NOMO-1 treated with dmso at 0.1 percent for 144 hours (cell line): Measurements from ENCODE around the gene ALLC.
A peak's percentile ranks its signal among the peaks of the same experiment; 100 is the strongest.
"Not testable (repeated sequence)": the region's sequence is repeated elsewhere in the genome, so short reads cannot be mapped to it uniquely, and the experiment has no call there.

ENCODE experiments used
- DNase-seq: peaks from one replicate; lab custom pipeline; 2025; ENCODE audit not compliant: unreplicated experiment; lab: John Stamatoyannopoulos, UW

Gene ALLC

DNA sequence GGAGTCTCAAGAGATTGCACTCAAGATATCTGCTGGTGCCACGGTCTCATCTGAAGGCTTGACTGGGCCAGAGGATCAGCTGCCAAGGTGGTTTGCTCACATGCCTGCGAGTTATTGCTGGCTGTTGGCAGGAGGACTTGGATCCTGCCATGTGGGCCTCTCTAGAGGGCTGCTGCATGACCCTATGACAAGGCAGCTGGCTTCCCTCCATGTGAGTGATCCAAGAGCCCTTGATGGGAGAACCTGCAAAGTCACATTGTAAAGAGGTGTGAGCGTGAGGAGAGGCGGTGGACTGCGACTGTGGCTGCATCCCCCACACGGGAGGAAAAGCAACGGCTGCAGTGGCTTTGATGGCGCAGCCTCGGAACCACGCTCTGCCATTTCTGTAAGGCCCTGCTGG is 4.0 kb upstream of the ALLC start:
- no peak for DNase-seq

DNA sequence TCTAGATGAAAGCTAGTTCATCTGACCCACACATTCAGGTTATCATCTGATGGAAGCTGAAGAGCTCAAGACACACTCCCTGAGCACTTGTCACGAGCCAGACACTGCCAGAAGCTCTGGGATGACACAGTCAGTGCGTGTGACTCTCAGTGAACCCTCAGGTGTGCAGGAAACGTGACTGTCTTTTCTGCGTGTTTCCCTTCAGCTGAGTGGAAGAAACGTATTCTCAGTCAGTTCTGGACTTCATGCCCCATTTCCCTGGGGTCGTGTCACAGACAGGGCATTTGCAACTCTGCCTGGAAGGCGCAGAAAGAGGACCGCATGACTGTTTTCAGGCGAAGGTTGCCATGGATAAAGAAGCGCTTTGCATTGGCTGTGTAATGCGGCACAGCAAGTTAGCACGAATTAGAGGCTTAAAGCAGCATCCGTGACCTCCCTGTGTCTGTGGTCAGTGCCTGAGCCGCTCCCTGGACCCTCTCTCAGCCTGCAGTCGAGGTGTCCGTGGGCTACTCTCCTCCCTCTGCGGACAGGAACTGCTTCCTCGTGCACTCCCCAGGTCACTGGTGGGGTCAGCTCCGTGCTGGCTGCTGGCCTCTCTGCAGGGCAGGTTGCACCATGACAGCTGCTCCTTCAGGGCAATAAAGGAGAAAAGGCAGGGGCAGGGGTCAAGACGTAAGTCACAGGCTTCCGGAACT is 3.3 kb upstream of the ALLC start:
- no peak for DNase-seq

DNA sequence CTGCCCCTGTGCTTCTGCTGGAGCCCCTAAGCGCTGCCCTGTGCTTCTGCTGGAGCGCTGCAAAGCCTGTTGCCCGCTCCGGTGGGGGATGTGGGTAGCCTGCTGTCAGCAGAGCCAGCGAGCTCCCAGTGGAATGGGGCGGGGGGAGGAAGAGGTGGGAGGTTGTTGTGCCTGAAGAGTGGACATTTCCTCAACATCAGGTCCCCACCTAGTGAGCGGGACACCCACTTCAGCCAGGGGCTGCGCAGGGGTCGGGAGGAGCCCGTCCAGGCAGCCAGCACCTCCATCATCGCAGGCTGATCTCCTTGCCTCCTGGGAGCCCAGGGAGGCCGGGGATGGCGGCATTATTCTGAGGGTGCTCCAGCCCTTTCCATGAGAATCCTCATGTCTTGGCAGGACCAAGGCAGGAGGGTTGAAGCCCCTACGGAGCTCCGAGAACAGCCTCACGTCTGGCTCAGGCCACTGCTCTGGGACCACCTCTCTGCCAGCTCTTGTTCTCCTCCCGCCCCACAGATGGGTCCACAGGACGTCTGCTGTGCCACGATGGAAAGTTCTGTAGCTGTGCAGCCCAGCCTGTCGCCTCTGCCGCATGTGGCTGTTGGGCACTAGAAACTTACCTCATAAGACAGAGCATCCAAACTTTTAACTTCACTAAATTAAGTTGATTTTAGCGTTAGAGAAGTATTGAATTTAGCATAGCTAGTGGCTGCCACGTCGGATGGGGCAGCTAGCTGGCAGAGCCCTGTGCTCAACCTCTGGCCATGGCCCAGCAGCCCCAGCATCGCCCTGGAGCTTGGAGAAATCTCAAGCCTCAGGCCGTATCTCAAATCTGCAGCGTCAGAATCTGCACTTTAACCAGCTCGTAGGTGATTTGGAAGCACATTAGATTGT is 1.9 kb upstream of the ALLC start:
- no peak for DNase-seq

DNA sequence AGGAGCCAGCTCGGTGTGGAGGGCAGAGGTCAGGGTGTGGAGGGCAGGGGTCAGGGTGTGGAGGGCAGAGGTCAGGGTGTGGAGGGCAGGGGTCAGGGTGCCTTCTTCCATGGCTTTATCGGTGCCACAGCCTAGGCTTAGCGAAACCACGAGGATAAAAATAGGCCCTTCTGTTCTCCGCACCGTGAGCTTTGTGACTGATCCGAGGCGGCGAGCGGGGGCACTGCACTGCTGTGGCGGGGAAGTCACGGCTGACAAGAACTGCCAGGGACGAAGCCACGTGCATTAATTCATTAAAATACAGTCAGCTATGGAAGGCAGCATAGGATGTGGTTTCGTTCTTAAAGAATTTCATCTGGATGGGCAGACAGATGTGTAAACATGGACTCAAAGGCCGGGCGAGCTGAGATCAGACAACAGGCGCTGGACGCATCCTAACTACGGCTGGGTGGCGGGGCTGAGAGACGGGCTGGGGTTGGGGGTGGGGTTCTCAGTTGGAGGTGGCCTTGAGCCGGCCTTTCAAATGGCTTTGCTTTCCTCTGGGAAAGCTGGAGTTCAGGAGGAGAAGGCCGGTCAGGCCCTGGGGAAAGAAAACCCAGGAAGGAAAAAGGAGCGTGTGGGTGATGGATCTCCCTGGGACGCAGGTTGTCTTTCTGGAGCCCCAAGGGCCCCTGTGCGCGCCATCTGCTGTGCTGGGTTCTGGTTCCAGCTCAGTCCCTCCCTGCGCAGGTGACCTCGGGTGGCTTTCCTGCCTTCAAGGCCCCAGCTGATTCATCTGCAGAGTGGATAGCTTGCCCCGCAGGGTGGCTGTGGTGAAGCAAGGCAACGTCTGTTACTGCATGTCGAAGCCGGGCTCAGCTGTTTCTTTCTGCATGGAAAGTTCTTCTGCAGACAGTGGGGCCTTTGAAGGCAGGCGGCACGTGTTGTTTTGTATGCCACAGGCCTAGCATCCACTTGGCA is 958 bp upstream of the ALLC start:
- no peak for DNase-seq

DNA sequence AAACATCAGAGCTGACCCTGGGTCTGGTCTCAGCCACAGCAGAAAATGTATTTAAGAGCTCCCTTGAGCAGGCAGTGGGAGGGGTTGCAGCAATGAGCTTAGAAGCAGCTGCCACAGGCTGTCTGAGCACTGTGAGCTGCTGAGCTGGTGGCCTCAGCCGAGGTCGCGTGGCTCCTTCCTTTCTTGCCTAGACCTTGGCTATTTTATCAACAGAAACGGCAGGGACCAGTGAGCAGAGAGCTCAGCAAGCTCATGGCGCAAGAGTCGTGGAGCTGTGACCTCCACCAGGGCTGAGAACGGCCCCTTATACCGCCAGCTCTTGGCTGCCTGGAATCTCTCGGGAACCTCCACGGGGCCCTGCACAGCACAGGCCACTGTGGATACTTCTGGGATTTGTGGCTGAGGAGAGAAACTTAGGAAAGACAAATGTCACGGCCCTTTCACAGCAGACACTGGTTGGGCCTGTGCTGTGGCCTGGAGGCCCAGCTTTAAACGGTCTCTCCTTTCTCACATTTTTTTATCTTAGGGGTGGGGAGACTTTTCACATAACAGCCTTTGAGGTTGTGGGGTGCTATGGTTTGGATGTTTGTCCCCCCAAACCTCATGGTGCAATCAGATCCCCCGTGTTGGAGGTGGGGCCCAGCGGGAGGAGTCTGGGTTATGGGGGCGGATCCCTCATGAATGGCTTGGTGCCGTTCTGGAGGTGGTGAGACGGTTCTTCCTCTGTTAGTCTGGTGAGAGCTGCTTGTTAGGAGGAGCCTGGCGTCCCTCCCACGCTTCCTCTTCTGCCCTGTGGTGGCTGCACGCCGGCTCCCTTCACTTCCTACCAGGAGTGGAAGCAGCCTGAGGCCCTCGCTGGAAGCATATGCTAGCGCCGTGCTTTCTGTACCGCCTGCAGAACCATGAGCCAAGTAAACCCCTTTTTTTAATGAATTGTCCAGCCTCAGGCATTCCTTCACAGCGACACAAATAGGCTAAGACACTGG is 1.7 kb downstream of the ALLC start:
- DNase-seq = peak; percentile 18

DNA sequence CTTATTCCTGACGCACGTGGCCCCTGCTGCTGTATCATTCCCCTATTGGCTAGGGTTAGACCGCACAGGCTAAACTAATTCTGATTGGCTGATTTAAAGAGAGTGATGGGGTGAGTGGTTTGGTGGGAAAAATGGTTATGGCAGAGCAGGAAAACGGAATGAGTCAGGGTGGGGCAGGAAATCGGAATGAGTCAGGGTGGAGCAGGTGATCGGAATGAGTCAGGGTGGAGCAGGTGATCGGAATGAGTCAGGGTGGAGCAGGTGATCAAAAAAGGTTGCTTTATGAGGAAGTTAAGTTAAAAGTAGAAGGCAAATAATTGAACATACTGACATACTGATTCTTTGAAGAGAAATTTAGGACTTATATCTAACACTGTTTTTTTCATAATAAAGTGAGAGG is 2.6 kb downstream of the ALLC start:
- not testable (repeated sequence) for DNase-seq

DNA sequence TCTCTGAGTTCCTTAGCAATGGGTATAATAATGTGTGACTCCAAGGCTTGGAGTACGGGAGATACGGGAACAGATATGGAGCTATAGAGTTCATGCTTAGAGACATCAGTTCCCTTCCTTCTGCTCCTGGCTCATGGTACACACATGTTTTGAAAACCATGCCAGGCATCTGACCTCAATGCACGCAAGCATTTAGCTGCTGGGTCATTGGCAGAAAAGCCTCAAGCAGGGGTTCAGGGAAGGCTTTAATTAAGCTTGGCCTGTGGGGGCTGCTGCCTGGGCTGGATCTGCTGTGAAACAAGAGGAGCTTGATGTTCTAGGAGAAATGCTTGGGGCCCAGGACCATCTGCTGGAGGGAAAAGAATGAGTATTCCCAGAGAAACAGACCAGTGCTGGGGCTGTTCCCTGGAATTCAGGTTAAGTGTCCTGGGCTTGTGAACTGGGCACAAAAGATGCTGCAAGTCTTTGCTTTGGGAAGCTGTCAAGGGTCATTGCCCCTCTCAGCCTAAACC is 3.2 kb downstream of the ALLC start:
- DNase-seq = no peak

DNA sequence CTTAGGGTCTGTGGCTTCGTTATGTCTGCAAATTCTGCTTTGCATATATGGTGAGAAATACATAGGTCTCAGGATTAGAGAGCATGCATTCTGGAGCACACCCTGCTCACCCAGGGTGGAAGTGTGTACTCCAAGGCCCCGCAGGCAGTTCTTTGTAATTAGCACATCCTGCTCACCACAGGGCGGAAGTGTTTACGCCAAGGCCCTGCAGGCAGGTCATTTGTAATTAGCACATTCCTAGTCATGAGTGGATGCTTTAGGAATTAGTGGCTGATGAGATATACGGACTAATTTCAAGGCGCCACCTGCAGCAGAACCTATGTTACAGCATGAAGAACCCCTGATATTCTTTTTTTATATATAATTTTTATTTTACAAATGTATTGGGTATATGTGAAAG is 4.2 kb downstream of the ALLC start:
- DNase-seq = peak; percentile 74

DNA sequence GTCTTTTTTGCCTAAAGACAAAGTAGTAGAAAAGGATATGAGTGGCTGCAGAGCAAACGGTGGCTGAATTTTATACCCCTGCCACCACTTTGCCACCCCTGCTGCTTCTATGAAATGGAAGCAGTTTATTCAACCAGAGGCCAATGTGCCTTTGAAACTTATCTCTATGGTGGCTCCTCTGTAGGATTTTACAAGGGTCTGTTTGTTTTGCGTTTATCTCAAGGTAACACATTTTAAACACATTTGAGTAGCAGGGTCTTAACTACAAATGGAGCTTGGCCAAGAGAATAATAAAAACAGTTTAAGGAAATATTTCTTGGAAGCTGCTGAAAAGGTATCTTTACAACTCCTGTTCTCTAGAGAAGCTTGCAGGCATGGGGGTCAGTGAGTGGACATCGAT is 6.1 kb downstream of the ALLC start:
- DNase-seq = no peak

DNA sequence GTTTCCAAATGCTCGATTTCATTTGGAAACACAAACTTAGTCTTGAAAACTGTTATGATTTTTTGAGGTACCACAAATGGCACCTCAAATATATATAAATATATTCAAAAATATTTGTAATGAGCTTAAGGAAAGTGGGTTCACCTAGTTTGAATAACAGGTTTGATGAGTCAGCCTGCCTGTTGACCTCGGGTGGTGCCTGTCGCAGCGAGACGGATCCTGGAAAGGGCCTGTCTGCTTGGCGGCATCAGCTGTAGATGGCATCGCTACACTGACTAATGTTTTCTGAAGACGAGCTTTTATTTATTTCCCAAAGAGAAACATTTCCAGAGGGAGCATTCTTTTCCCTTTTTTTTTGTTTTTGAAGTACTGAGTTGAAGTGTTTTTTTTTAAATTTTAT is 6.9 kb downstream of the ALLC start:
- DNase-seq = no peak

DNA sequence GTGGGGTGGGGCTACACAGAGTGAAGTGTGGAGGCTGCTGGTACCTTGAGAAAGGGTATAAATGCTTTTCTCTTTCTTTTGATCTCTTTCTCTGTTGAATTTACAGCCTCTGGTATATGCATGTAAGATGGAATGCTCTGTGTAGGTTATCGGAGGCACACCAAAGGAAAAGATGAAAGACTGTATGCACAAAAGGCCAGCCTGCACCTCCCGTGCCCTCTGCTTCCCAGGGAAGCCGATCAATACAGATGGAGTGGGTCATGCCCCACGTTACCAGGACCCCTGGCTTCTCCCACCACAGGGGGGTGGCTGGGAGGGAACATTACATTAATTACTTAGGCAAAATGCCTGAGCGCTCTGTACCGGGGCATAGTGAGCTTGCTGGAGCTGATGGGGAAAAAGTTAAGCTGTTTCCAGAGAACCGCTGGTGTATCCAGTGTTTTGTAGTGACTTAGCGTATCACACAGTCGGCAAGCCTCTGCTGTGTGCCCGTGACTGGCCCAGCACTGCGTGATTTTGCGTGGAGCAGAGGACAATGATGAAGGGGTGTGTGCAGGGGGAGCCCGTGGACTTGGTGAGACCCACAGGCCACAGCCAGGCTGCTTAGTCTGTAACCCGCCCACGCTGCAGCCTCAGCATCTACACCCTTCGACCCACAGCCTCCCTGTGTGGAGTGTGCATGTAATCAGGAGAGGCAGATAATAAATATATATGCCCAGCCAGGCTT is 8.0 kb downstream of the ALLC start:
- DNase-seq = no peak

DNA sequence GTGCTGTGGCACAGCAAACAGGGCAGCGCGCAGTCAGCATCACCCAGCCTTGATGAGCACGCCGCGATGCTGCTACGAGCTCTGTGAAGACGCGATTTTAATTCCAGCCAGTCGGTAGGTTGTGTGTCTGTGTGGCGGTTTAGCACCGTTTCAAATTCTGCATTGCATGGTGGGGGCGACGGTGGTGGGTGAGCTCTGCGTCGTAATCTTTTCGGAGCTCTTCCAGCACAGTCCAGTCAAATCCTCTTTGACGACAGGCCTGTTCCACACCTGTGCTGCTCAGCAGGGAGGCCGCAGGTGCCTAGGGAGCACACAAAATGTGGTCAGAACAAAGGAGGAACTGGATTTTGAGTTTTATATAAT is 8.6 kb downstream of the ALLC start:
- DNase-seq = no peak

DNA sequence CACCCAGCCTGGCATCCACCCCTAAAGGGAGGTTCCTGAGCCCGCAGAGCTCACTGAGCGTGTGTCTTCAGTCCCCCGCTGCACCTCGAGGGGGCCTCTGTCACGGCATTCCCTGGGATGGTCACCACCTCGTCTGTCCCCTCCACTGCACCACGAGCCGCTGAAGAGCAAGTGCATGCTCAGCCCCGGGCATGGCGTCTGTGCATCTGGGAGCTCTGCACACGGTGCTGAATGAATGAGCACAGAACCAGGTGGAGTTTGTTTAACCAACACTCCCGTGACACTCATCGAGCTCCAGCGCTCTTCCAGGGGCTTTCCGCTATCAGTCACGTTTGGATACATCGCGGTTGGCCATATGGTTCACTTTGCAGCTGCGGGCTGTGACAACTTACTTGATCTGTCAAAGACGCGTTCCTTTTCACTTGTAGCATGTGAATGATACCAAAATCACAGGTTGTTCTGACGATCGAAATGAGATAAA is 9.2 kb downstream of the ALLC start:
- DNase-seq = no peak

DNA sequence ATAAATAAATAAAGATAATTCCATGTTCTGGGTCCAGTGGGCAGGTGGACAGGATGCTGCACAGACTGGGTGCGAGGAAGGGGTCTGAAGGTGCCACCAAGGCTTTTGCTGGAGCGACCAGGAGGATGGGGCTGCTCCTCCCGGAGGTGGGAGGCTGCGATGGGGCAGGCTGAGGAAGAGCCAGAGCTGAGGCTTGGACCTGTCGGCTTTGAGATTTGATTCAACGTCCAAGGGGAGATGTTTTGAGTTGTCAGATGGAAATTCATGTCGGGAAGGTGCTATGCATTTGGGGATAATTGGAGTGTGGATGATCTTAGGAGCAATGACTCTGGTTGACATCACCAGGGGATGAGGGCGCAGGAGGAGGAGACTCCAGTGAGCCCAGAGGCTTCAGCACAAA is 11.7 kb downstream of the ALLC start:
- no peak for DNase-seq

DNA sequence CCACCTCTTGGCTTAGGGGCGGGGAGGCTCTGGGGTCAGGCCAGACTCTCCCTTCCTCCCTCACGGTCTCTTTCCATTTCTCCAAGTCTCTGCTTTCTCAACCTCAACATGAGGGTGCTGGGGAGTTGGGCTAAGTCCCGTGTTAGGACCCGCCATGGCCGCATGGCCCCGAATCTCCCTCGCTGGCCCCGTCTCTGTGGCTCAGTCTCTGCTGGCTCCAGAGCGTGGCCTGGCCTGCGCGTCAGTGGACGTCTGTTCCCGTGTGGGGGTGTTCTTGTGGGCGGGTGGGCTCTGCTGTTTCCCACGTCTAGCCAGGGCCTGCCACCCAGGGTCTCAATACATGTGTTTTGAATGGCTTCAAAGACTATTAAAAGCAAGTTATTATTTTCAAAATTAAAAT is 12.4 kb downstream of the ALLC start:
- no peak for DNase-seq

DNA sequence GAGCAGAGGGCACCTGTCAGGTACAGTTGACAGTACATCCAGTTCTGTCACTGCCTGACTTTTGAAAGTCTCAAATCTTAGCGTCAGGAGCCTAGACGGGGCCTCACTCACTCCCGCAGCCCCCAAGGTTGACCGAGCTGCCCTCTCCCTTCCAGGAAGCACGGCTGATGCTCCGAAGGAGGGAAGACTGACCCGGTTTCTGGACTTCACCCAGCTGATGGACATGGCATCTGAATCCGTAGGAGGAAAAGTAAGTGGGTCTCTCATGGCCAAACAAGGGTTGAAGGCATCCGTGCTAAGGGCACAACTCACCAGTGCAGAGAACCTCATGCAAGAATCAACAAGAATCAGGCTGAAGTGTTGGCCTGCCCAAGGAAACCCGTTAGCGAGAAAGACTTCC is 12.9 kb downstream of the ALLC start:
- DNase-seq = no peak

DNA sequence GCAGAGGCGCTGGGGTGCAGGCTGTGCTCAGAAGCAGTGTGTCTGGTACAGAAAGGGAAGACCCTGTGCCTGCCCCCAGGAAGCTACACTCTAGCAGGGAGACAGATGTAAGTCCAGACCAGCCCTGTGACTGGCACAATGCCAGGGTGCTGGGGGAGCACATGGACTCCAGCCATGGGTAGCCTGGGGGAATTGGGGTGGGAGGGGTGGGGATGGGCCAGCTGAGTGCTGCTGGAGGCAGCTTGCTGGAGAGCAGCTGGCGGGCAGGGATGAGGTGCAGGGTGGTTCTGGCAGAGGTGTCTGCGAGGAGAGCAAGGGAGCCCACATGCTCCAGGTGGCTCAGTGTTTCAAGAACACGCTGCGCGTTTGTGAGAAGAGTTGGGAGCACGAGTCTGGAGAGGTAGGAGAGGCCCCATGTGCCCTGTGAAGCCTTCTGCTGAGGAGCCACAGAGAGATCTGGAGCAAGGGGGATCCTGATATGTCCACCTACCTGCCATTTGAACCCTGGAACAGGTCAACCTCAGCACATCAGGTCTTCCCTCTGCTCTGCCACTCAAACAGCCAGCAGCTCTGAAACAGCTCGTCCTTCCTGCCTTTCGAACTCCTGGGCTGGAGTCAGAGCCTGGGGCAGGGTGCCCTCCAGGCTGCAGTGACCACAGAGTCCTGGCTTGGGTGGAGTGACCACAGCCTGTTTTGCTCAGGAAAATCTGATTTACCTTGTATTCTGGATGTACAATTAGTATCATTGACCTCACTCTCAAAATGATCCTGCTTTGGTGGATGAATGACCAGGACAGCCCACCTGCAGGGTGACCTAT is 15.1 kb downstream of the ALLC start:
- DNase-seq = no peak

DNA sequence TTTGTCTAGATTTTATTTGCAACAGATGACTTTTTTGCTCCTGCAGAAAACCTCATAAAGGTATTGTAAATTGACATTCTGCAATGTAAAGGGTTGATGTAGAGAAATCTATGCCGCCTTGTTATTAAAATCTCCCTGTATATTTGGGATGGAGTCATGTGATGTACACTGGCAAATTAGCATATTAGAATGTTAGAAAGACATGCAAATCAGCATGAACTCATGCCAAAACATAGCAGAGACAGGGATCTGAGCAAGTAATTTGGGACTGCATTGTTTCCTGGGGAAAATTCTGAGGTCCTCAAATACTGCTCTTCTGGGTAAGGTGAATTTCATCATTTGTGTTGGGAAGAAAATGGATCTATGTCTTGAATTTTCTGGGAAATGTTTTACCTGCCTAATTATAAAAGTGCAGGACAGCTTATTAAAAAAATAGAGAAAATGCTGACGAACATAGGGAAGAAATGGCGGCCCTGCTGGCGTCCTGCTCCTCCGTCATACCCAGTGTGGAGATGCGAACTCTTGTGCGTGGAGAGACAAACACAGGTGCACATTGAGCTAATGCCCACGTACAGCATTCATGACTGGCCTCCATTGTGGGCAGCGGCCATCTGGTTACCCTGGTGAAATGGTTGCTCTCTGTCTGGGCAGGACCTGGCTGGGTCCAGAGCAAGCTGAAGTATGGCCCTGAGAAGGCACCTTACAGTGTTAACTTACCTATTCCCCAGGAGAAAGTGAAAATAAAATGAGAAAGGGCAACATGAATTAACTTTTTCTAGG is 16.3 kb downstream of the ALLC start:
- DNase-seq = no peak
